Measurements from ENCODE around the gene PAPPA. TPM values are rescaled to one million over a fixed set of nuclear protein-coding genes. Genes with fewer than 3 reads are reported as not detected.

Gene PAPPA
- total and polyA plus RNA-seq, 8 donors: 0.45 to 11.7 (median 1.9) TPM

- H3K9me3 ChIP-seq: no peaks in the 10 kb centered on the region
- peaks cover 0 to 16% (median 2%) of the 10 kb centered on the region in 4 donors for H3K4me1 ChIP-seq
- H3K36me3 ChIP-seq: no peaks in the 10 kb centered on the region
- no peak overlapping the region for H3K27ac ChIP-seq
- H3K27me3 ChIP-seq: no peaks in the 10 kb centered on the region
- no peak for DNase-seq
- intact Hi-C loops (cut with DNase I; ENCODE audit: low total_unique reads): no loop called here
- no peak for TF ChIP-seq POLR2AphosphoS5 (IDR thresholded peaks at IDR 0.05)
- TF ChIP-seq CTCF (IDR thresholded peaks at IDR 0.05): no peak
- TF ChIP-seq POLR2A (IDR thresholded peaks at IDR 0.05): no peak
- no peak for TF ChIP-seq EP300 (IDR thresholded peaks at IDR 0.05)
- no peak overlapping the region for H3K4me3 ChIP-seq
Measured at GRCh38 chr9:116325924-116326323, 172.3 kb downstream of the PAPPA start.

- TF ChIP-seq POLR2A (IDR thresholded peaks at IDR 0.05): no peak
- no peak for TF ChIP-seq POLR2AphosphoS5 (IDR thresholded peaks at IDR 0.05)
- TF ChIP-seq CTCF (IDR thresholded peaks at IDR 0.05): no peak
- TF ChIP-seq EP300 (IDR thresholded peaks at IDR 0.05): no peak
- H3K9me3 ChIP-seq: no peaks in the 10 kb centered on the region
- no peak overlapping the region for H3K4me3 ChIP-seq
- intact Hi-C loops (cut with DNase I; ENCODE audit: low total_unique reads): no loop called here
- H3K27ac ChIP-seq: no peak overlapping the region
- peaks cover 0 to 4% (median 0%) of the 10 kb centered on the region in 4 donors for H3K36me3 ChIP-seq
- DNase-seq: peak in 1 of 2 donors; percentile 41
- WGBS, 5 donors: 34 to 50% (median 41%) methylated on average over 4 of the region's 4 CpGs
- H3K27me3 ChIP-seq: no peaks in the 10 kb centered on the region
- H3K4me1 ChIP-seq: peaks cover 0 to 16% (median 2%) of the 10 kb centered on the region in 4 donors
Measured at GRCh38 chr9:116327701-116328405, 174.3 kb downstream of the PAPPA start.

- Histone ChIP-seq H3K4me1 (peaks cover 0 to 8% (median 0%) of the 10 kb centered on the region in 4 donors), H3K4me3 (no peak overlapping the region), H3K9me3 (no peaks in the 10 kb centered on the region), H3K27me3 (peaks cover 0 to 1% (median 0%) of the 10 kb centered on the region in 3 donors), H3K27ac (no peak overlapping the region), H3K36me3 (peaks cover 0 to 4% (median 0%) of the 10 kb centered on the region in 4 donors)
- 85 to 91% (median 88%) methylated on average over 4 of the region's 4 CpGs for WGBS, 5 donors
- intact Hi-C loops (cut with DNase I; ENCODE audit: low total_unique reads): no loop called here
- no peak for DNase-seq
- TF ChIP-seq POLR2AphosphoS5 (IDR thresholded peaks at IDR 0.05) (no peak), CTCF (IDR thresholded peaks at IDR 0.05) (no peak), EP300 (IDR thresholded peaks at IDR 0.05) (no peak), POLR2A (IDR thresholded peaks at IDR 0.05) (no peak)
Measured at GRCh38 chr9:116329470-116329869, 175.9 kb downstream of the PAPPA start.

GRCh38 chr9:116331241-116331640, 177.7 kb downstream of the PAPPA start:
- no peak overlapping the region for H3K27ac ChIP-seq
- peaks cover 0 to 8% (median 0%) of the 10 kb centered on the region in 4 donors for H3K4me1 ChIP-seq

More at GRCh38 chr9:116331241-116331640, 177.7 kb downstream of the PAPPA start:
- no peak for DNase-seq
- 52 to 74% (median 57%) methylated on average over 3 of the region's 3 CpGs for WGBS, 5 donors
- peaks cover 0 to 6% (median 0%) of the 10 kb centered on the region in 3 donors for H3K27me3 ChIP-seq
- TF ChIP-seq POLR2A (IDR thresholded peaks at IDR 0.05) (no peak), POLR2AphosphoS5 (IDR thresholded peaks at IDR 0.05) (no peak), CTCF (IDR thresholded peaks at IDR 0.05) (no peak), EP300 (IDR thresholded peaks at IDR 0.05) (no peak)
- H3K9me3 ChIP-seq: no peaks in the 10 kb centered on the region
- no peak overlapping the region for H3K4me3 ChIP-seq
- intact Hi-C loops (cut with DNase I; ENCODE audit: low total_unique reads): loop anchor here (10.0 kb wide), 1 partner anchor 64 kb away; no protein-coding TSS in a partner anchor
- peaks cover 0 to 4% (median 0%) of the 10 kb centered on the region in 4 donors for H3K36me3 ChIP-seq
